Measurements from ENCODE around the gene KCTD21.

DNA sequence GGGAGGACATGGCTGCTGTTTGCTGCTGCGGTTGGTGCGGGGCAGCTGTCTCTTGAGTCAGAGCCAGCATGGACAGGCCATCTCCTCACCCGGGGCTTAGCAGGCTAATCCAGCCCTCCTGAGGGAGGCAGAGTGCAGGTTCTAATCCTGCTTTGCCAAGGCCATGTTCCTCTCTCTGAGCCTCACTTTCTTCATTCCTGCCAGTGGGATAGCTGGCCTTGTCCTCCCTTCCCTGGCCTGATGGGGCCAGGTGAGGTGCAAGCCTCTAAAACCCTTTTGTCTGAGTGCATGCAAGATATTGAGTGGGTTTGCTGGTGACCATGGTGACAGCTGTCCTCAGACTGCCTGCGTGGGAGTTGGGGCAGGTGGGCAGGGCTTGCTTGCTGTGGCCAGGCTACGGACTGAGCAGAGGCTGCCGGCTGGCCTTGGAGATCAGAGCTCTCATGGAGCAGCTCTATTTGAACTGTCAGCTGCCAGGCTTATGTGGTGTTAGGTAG lies 3.8 kb upstream of the KCTD21 start:
- TF ChIP-seq, protein P1, sequence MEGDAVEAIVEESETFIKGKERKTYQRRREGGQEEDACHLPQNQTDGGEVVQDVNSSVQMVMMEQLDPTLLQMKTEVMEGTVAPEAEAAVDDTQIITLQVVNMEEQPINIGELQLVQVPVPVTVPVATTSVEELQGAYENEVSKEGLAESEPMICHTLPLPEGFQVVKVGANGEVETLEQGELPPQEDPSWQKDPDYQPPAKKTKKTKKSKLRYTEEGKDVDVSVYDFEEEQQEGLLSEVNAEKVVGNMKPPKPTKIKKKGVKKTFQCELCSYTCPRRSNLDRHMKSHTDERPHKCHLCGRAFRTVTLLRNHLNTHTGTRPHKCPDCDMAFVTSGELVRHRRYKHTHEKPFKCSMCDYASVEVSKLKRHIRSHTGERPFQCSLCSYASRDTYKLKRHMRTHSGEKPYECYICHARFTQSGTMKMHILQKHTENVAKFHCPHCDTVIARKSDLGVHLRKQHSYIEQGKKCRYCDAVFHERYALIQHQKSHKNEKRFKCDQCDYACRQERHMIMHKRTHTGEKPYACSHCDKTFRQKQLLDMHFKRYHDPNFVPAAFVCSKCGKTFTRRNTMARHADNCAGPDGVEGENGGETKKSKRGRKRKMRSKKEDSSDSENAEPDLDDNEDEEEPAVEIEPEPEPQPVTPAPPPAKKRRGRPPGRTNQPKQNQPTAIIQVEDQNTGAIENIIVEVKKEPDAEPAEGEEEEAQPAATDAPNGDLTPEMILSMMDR (IDR thresholded peaks at IDR 0.05; ENCODE audit: low read length), result no peak
- no peak for TF ChIP-seq EZH2 (optimal IDR thresholded peaks at IDR 0.05; ENCODE audit: low read depth, low read length)
- TF ChIP-seq EZH2phosphoT487 (IDR thresholded peaks at IDR 0.05; ENCODE audit: low read length), result no peak
